ENCODE data around the gene LY6G5B.
A peak's percentile ranks its signal among the peaks of the same experiment; 100 is the strongest.

LY6G5B gene

GRCh38 chr6:31642798-31643570 is 26.8 kb upstream of the LY6G5B start:
- no peak for DNase-seq

GRCh38 chr6:31643818-31644454 is 25.8 kb upstream of the LY6G5B start:
- no peak for DNase-seq

GRCh38 chr6:31645325-31645724 is 24.5 kb upstream of the LY6G5B start:
- DNase-seq, result no peak

- DNase-seq, result peak; percentile 65
Observed at GRCh38 chr6:31651602-31652191, 18.1 kb upstream of the LY6G5B start.

GRCh38 chr6:31652925-31653724 is 16.7 kb upstream of the LY6G5B start:
- DNase-seq, result peak; percentile 89

- no peak for DNase-seq
Observed at GRCh38 chr6:31654574-31655348, 15.0 kb upstream of the LY6G5B start.

- DNase-seq, result no peak
Observed at GRCh38 chr6:31655349-31656237, 14.2 kb upstream of the LY6G5B start, which contains the start of gene APOM. TSS of gene APOM (plus strand) at chr6:31655894. CDS start at chr6:31655967, 73 bp downstream.

GRCh38 chr6:31657406-31658157 is 12.2 kb upstream of the LY6G5B start:
- DNase-seq, result no peak

- DNase-seq, result no peak
Observed at GRCh38 chr6:31658158-31658688, 11.6 kb upstream of the LY6G5B start.

GRCh38 chr6:31658983-31659648 is 10.7 kb upstream of the LY6G5B start:
- DNase-seq, result no peak

- no peak for DNase-seq
Observed at GRCh38 chr6:31659649-31660380, 10.0 kb upstream of the LY6G5B start.

- DNase-seq, result peak; percentile 96
Observed at GRCh38 chr6:31660381-31661261, 9.2 kb upstream of the LY6G5B start, which contains the start of gene C6orf47. TSS of gene C6orf47 (minus strand) at chr6:31660778. CDS start at chr6:31659947, 831 bp downstream.

- DNase-seq, result no peak
Observed at GRCh38 chr6:31661262-31662123, 8.3 kb upstream of the LY6G5B start.

GRCh38 chr6:31662124-31662723 is 7.6 kb upstream of the LY6G5B start:
- DNase-seq, result no peak

- no peak for DNase-seq
Observed at GRCh38 chr6:31663126-31663960, 6.4 kb upstream of the LY6G5B start.

Measured in 8988T (cell line).